Nephron progenitor cell (in vitro differentiated cells): ENCODE measurements around the gene NR1H2.

Experiments used
- DNase-seq: peaks from one replicate; pipeline ENCODE4 v3.0.0; 2021
- H3K27ac Mint-ChIP-seq: 2 replicates; pipeline ENCODE4 v1.8.0; 2021; ENCODE audit warnings: mild to moderate bottlenecking, moderate library complexity, mixed read lengths
- H3K27me3 Mint-ChIP-seq: 2 replicates; pipeline ENCODE4 v1.8.0; 2021; ENCODE audit warnings: mild to moderate bottlenecking, low read depth, mixed read lengths; ENCODE audit not compliant: poor library complexity
- H3K36me3 Mint-ChIP-seq: 2 replicates; pipeline ENCODE4 v1.8.0; 2021; ENCODE audit warnings: low read depth, mixed read lengths
- H3K4me1 Mint-ChIP-seq: 2 replicates; pipeline ENCODE4 v1.8.0; 2021; ENCODE audit warnings: mixed read lengths
- H3K4me3 Mint-ChIP-seq: 2 replicates; pipeline ENCODE4 v1.8.0; 2021; ENCODE audit warnings: mild to moderate bottlenecking, moderate library complexity, mixed read lengths
- H3K9me3 Mint-ChIP-seq: 2 replicates; pipeline ENCODE4 v1.8.0; 2021; ENCODE audit warnings: mild to moderate bottlenecking, moderate library complexity, mixed read lengths
- CTCF ChIP-seq: fragments of 200-600 bp; sonication (generic); IDR thresholded peaks from 2 replicates; pipeline ENCODE4 v1.5.0; 2021; ENCODE audit warnings: antibody characterized with exemption

The NR1H2 gene

GRCh38 chr19:50362030-50362412, 14.2 kb upstream of the NR1H2 start:
- H3K36me3 Mint-ChIP-seq = peaks cover 16% of the 10 kb centered on the region
- no peak overlapping the region for H3K27ac Mint-ChIP-seq
- no peaks in the 10 kb centered on the region for H3K9me3 Mint-ChIP-seq
- no peak for TF ChIP-seq CTCF
- H3K4me1 Mint-ChIP-seq = peaks cover 8% of the 10 kb centered on the region
- peaks cover 17% of the 10 kb centered on the region for H3K27me3 Mint-ChIP-seq
- H3K4me3 Mint-ChIP-seq = no peak overlapping the region
- DNase-seq = no peak

- peaks cover 12% of the 10 kb centered on the region for H3K4me1 Mint-ChIP-seq
- H3K27ac Mint-ChIP-seq = peak overlapping the region; percentile 31
- H3K27me3 Mint-ChIP-seq = peaks cover 17% of the 10 kb centered on the region
- no peak for DNase-seq
- no peaks in the 10 kb centered on the region for H3K9me3 Mint-ChIP-seq
- H3K4me3 Mint-ChIP-seq = no peak overlapping the region
- TF ChIP-seq CTCF = no peak
- peaks cover 16% of the 10 kb centered on the region for H3K36me3 Mint-ChIP-seq
Measured at GRCh38 chr19:50362656-50363424, 13.4 kb upstream of the NR1H2 start.

- H3K27ac Mint-ChIP-seq = no peak within 1 kb of the TSS
- no peaks in the 10 kb centered on the region for H3K9me3 Mint-ChIP-seq
- H3K27me3 Mint-ChIP-seq = peaks cover 15% of the 10 kb centered on the region
- peaks cover 26% of the 10 kb centered on the region for H3K4me1 Mint-ChIP-seq
- no peak for DNase-seq
- no peak for TF ChIP-seq CTCF
- H3K4me3 Mint-ChIP-seq = no peak within 1 kb of the TSS
- no peaks in the 10 kb centered on the region for H3K36me3 Mint-ChIP-seq
Measured at GRCh38 chr19:50365434-50366306, 10.6 kb upstream of the NR1H2 start, which contains the start of gene NAPSA. TSS of gene NAPSA (minus strand) at chr19:50365639. CDS start at chr19:50365621, 18 bp downstream.

GRCh38 chr19:50368649-50369570, 7.3 kb upstream of the NR1H2 start:
- no peaks in the 10 kb centered on the region for H3K36me3 Mint-ChIP-seq
- peaks cover 20% of the 10 kb centered on the region for H3K4me1 Mint-ChIP-seq
- H3K27me3 Mint-ChIP-seq = peaks cover 14% of the 10 kb centered on the region
- DNase-seq = peak; percentile 87
- TF ChIP-seq CTCF = peak; percentile 75
- H3K9me3 Mint-ChIP-seq = no peaks in the 10 kb centered on the region
- peak overlapping the region; percentile 89 for H3K4me3 Mint-ChIP-seq
- H3K27ac Mint-ChIP-seq = peak overlapping the region; percentile 83

- Mint-ChIP-seq H3K27me3 (peaks cover 14% of the 10 kb centered on the region), H3K4me1 (peaks cover 20% of the 10 kb centered on the region)
- TF ChIP-seq CTCF = no peak
Measured at GRCh38 chr19:50371914-50372475, 4.3 kb upstream of the NR1H2 start.

More at GRCh38 chr19:50371914-50372475, 4.3 kb upstream of the NR1H2 start:
- Mint-ChIP-seq H3K36me3 (peaks cover under 1% of the 10 kb centered on the region), H3K27ac (no peak overlapping the region), H3K9me3 (no peaks in the 10 kb centered on the region), H3K4me3 (no peak overlapping the region)
- DNase-seq = no peak
